HepG2 (cell line): Measurements from ENCODE around the gene SULT1E1. TPM values are rescaled to one million over a fixed set of nuclear protein-coding genes. Genes with fewer than 3 reads are reported as not detected.

Source experiments
- AGO2 ChIP-seq: fragments of 200-400 bp; formaldehyde crosslinking; optimal IDR thresholded peaks from 2 replicates; pipeline ENCODE3; 2017; ENCODE audit warnings: mild to moderate bottlenecking, low read depth, low read length, moderate library complexity
- NFE2L2 ChIP-seq: fragments of 150-350 bp; IDR thresholded peaks from 2 replicates; pipeline ENCODE4 v1.6.1; 2014; ENCODE audit warnings: low read length
- RBAK ChIP-seq: sonication (generic); formaldehyde crosslinking; IDR thresholded peaks from 2 replicates; pipeline ENCODE4 v1.5.1; 2020; ENCODE audit warnings: mild to moderate bottlenecking, missing genetic modification reagents
- ZNF670 ChIP-seq: sonication (generic); formaldehyde crosslinking; IDR thresholded peaks from 2 replicates; pipeline ENCODE4 v1.8.0; 2022; ENCODE audit warnings: mild to moderate bottlenecking, missing genetic modification reagents, borderline replicate concordance
- ZNF83 ChIP-seq: sonication (generic); formaldehyde crosslinking; IDR thresholded peaks from 2 replicates; pipeline ENCODE4 v1.4.0; 2020; ENCODE audit warnings: missing genetic modification reagents, mild to moderate bottlenecking, borderline replicate concordance
- polyA plus RNA-seq, 8 experiments: library from polyadenylated mRNA; depleted of rRNA in 3 of 8; stranded (reverse) in 7 of 8; unstranded in 1 of 8; fragments of >200 nt; fragmentation: Illumina TruSeq in 4 of 8; extraction: Trizol in 4 of 8; gene quantifications; 2 replicates each; pipeline versions ENCODE4 v1.2.1 to v1.2.3, GENCODE V29; 2011 to 2016; ENCODE audit warnings: low read depth in 4 of 8, missing spikeins in 1 of 8, mixed read lengths in 1 of 8; ENCODE audit not compliant: insufficient read depth in 1 of 8
- total RNA-seq, 5 experiments: library from RNA; depleted of rRNA; stranded (reverse); fragments of >200 nt; fragmentation: Illumina TruSeq; extraction: Trizol; gene quantifications; 2 replicates each; pipeline ENCODE4 v1.2.3, GENCODE V29; 2016; ENCODE audit warnings: low read depth in 1 of 5
- TF ChIP-seq, protein P1 (sequence below): sonication (generic); formaldehyde crosslinking; IDR thresholded peaks from 2 replicates; pipeline ENCODE4; 2020; ENCODE audit warnings: missing genetic modification reagents, mild to moderate bottlenecking, borderline replicate concordance
- TF ChIP-seq, protein P2 (sequence below): sonication (generic); formaldehyde crosslinking; IDR thresholded peaks from 2 replicates; pipeline ENCODE4 v1.5.0; 2020; ENCODE audit warnings: mild to moderate bottlenecking, missing genetic modification reagents, moderate library complexity
- TF ChIP-seq, protein P3 (sequence below): sonication (generic); formaldehyde crosslinking; IDR thresholded peaks from 2 replicates; pipeline ENCODE4 v1.4.0; 2020; ENCODE audit warnings: low read depth, mild to moderate bottlenecking, missing genetic modification reagents
- TF ChIP-seq, protein P4 (sequence below): sonication (generic); formaldehyde crosslinking; IDR thresholded peaks from 2 replicates; pipeline ENCODE4 v1.4.0; 2020; ENCODE audit warnings: mild to moderate bottlenecking, missing genetic modification reagents, borderline replicate concordance
- TF ChIP-seq, protein P5 (sequence below): sonication (generic); formaldehyde crosslinking; IDR thresholded peaks from 2 replicates; pipeline ENCODE4 v1.5.1; 2020; ENCODE audit warnings: mild to moderate bottlenecking, moderate library complexity, missing genetic modification reagents

SULT1E1 gene
- total and polyA plus RNA-seq, 2 of the 13 experiments (the other 11 are each of a cell fraction or from before 2014, with no cell fraction given): 1.7 to 3.9 TPM

DNA sequence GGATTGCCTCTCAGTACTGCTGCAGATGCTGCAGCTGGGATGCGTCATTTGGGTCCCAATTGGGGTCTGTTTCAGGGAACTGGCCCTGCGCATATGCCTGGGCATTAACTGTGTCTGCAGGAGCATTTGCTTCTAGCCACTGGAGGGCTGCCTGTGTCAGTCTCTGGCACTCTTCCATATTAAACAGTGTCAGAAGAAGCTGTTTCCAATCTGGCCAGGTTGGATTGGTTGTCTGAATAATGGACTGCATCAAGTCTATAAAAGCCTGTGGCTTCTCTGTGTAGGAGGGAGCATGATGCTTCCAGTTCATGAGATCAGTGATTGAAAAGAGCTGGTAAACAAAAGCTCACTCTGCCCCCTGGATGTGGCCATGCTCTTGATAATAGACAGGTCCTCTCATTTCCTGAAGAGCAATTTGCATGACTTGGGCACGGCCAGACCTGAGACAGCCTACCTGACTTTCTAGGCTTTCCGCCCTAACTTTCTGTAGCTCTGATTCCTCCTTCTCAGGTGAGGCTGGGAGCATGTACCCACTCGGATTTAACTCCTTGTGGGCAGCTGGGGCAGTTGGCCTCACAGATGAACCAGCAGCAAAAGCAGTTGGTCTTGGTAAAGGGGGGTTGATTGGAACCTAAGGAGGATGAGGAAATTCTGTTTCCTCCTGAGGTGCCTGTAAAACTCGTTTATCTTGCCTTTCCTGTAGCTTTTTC is 29.2 kb downstream of the SULT1E1 start (continued):
- TF ChIP-seq, protein P1, sequence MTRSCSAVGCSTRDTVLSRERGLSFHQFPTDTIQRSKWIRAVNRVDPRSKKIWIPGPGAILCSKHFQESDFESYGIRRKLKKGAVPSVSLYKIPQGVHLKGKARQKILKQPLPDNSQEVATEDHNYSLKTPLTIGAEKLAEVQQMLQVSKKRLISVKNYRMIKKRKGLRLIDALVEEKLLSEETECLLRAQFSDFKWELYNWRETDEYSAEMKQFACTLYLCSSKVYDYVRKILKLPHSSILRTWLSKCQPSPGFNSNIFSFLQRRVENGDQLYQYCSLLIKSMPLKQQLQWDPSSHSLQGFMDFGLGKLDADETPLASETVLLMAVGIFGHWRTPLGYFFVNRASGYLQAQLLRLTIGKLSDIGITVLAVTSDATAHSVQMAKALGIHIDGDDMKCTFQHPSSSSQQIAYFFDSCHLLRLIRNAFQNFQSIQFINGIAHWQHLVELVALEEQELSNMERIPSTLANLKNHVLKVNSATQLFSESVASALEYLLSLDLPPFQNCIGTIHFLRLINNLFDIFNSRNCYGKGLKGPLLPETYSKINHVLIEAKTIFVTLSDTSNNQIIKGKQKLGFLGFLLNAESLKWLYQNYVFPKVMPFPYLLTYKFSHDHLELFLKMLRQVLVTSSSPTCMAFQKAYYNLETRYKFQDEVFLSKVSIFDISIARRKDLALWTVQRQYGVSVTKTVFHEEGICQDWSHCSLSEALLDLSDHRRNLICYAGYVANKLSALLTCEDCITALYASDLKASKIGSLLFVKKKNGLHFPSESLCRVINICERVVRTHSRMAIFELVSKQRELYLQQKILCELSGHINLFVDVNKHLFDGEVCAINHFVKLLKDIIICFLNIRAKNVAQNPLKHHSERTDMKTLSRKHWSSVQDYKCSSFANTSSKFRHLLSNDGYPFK (CRISPR knock-in tag): no peak; the same call in 1 of the 2 replicates
- TF ChIP-seq ZNF670 (CRISPR knock-in tag) (no peak), AGO2 (no peak), RBAK (CRISPR knock-in tag) (no peak), ZNF83 (CRISPR knock-in tag) (no peak), NFE2L2 (no peak)
- TF ChIP-seq, protein P2, sequence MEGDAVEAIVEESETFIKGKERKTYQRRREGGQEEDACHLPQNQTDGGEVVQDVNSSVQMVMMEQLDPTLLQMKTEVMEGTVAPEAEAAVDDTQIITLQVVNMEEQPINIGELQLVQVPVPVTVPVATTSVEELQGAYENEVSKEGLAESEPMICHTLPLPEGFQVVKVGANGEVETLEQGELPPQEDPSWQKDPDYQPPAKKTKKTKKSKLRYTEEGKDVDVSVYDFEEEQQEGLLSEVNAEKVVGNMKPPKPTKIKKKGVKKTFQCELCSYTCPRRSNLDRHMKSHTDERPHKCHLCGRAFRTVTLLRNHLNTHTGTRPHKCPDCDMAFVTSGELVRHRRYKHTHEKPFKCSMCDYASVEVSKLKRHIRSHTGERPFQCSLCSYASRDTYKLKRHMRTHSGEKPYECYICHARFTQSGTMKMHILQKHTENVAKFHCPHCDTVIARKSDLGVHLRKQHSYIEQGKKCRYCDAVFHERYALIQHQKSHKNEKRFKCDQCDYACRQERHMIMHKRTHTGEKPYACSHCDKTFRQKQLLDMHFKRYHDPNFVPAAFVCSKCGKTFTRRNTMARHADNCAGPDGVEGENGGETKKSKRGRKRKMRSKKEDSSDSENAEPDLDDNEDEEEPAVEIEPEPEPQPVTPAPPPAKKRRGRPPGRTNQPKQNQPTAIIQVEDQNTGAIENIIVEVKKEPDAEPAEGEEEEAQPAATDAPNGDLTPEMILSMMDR (CRISPR knock-in tag): peak; percentile 53
- TF ChIP-seq, protein P3, sequence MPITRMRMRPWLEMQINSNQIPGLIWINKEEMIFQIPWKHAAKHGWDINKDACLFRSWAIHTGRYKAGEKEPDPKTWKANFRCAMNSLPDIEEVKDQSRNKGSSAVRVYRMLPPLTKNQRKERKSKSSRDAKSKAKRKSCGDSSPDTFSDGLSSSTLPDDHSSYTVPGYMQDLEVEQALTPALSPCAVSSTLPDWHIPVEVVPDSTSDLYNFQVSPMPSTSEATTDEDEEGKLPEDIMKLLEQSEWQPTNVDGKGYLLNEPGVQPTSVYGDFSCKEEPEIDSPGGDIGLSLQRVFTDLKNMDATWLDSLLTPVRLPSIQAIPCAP: no peak
- TF ChIP-seq, protein P4, sequence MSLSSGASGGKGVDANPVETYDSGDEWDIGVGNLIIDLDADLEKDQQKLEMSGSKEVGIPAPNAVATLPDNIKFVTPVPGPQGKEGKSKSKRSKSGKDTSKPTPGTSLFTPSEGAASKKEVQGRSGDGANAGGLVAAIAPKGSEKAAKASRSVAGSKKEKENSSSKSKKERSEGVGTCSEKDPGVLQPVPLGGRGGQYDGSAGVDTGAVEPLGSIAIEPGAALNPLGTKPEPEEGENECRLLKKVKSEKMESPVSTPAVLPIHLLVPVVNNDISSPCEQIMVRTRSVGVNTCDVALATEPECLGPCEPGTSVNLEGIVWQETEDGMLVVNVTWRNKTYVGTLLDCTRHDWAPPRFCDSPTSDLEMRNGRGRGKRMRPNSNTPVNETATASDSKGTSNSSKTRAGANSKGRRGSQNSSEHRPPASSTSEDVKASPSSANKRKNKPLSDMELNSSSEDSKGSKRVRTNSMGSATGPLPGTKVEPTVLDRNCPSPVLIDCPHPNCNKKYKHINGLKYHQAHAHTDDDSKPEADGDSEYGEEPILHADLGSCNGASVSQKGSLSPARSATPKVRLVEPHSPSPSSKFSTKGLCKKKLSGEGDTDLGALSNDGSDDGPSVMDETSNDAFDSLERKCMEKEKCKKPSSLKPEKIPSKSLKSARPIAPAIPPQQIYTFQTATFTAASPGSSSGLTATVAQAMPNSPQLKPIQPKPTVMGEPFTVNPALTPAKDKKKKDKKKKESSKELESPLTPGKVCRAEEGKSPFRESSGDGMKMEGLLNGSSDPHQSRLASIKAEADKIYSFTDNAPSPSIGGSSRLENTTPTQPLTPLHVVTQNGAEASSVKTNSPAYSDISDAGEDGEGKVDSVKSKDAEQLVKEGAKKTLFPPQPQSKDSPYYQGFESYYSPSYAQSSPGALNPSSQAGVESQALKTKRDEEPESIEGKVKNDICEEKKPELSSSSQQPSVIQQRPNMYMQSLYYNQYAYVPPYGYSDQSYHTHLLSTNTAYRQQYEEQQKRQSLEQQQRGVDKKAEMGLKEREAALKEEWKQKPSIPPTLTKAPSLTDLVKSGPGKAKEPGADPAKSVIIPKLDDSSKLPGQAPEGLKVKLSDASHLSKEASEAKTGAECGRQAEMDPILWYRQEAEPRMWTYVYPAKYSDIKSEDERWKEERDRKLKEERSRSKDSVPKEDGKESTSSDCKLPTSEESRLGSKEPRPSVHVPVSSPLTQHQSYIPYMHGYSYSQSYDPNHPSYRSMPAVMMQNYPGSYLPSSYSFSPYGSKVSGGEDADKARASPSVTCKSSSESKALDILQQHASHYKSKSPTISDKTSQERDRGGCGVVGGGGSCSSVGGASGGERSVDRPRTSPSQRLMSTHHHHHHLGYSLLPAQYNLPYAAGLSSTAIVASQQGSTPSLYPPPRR: no peak
- TF ChIP-seq, protein P5, sequence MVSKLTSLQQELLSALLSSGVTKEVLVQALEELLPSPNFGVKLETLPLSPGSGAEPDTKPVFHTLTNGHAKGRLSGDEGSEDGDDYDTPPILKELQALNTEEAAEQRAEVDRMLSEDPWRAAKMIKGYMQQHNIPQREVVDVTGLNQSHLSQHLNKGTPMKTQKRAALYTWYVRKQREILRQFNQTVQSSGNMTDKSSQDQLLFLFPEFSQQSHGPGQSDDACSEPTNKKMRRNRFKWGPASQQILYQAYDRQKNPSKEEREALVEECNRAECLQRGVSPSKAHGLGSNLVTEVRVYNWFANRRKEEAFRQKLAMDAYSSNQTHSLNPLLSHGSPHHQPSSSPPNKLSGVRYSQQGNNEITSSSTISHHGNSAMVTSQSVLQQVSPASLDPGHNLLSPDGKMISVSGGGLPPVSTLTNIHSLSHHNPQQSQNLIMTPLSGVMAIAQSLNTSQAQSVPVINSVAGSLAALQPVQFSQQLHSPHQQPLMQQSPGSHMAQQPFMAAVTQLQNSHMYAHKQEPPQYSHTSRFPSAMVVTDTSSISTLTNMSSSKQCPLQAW (CRISPR knock-in tag): no peak; the same call in 1 of the 2 replicates
